HepG2 (cell line): ENCODE measurements around the gene ITGB7.

Experiments used
- CBX2 ChIP-seq, 2 experiments: fragments of 200-600 bp in 1 of 2; sonication (generic); formaldehyde crosslinking in 1 of 2; IDR thresholded peaks; 2 replicates each; pipeline versions ENCODE4 v1.7.0 to v1.8.1; 2018 to 2022; ENCODE audit warnings: low read depth in 2 of 2, low read length in 1 of 2, mild to moderate bottlenecking in 1 of 2, missing genetic modification reagents in 1 of 2
- CTCF ChIP-seq: sonication (generic); formaldehyde crosslinking; IDR thresholded peaks from 2 replicates; pipeline ENCODE4 v1.5.0; 2020; ENCODE audit warnings: mild to moderate bottlenecking, missing genetic modification reagents, moderate library complexity
- EED ChIP-seq: sonication (generic); formaldehyde crosslinking; IDR thresholded peaks from 2 replicates; pipeline ENCODE4 v1.5.0; 2020; ENCODE audit warnings: mild to moderate bottlenecking, missing genetic modification reagents
- MED8 ChIP-seq: sonication (generic); formaldehyde crosslinking; IDR thresholded peaks from 2 replicates; pipeline ENCODE4 v1.8.1; 2023; ENCODE audit warnings: mild to moderate bottlenecking, missing genetic modification reagents; ENCODE audit not compliant: insufficient replicate concordance
- PCBP2 ChIP-seq: fragments of 200-400 bp; formaldehyde crosslinking; optimal IDR thresholded peaks from 2 replicates; pipeline ENCODE3; 2018; ENCODE audit warnings: low read length, low read depth; ENCODE audit not compliant: poor library complexity, severe bottlenecking
- ZBTB1 ChIP-seq: sonication (generic); formaldehyde crosslinking; IDR thresholded peaks from 2 replicates; pipeline ENCODE4 v1.4.0; 2020; ENCODE audit warnings: missing genetic modification reagents, borderline replicate concordance
- ZSCAN31 ChIP-seq: sonication (generic); formaldehyde crosslinking; IDR thresholded peaks from 2 replicates; pipeline ENCODE4 v1.5.0; 2020; ENCODE audit warnings: low read depth, mild to moderate bottlenecking, missing genetic modification reagents

- TF ChIP-seq ZBTB1 (CRISPR knock-in tag) (no peak), ZSCAN31 (CRISPR knock-in tag) (no peak), PCBP2 (no peak), CBX2 (IDR thresholded peaks at IDR 0.05; ENCODE audit: low read depth, low read length) (no peak), CBX2 (CRISPR knock-in tag; IDR thresholded peaks at IDR 0.05; ENCODE audit: low read depth) (no peak), EED (CRISPR knock-in tag) (no peak), CTCF (CRISPR knock-in tag) (no peak), MED8 (CRISPR knock-in tag) (no peak)
These were observed 22.4 kb upstream of the ITGB7 start for GRCh38 chr12:53229454-53229853.
